ENCODE data around the gene ERMARD.

The ERMARD gene

GRCh38 chr6:169789944-169790927, 38.8 kb downstream of the ERMARD start:
- POLR2A ChIA-PET = interaction anchor here (0.6 to 1.8 kb wide), 5 partner anchors 11 to 833 kb away, joined by 3 to 6 read pairs (median 3); no protein-coding TSS in a partner anchor

GRCh38 chr6:169791721-169792131, 40.3 kb downstream of the ERMARD start:
- TF ChIP-seq ELF4 (IDR thresholded peaks at IDR 0.05) (no peak), HDGF (IDR thresholded peaks at IDR 0.05; ENCODE audit: borderline replicate concordance) (no peak), FOXM1 (IDR thresholded peaks at IDR 0.05; ENCODE audit: borderline replicate concordance) (no peak), FOXA1 (IDR thresholded peaks at IDR 0.05) (no peak), CTBP1 (IDR thresholded peaks at IDR 0.05; ENCODE audit: borderline replicate concordance) (no peak)
- ChIA-PET CTCF (no interaction called here), POLR2A (interaction anchor here (2.9 kb wide), 1 partner anchor 13 kb away, joined by 16 read pairs; no protein-coding TSS in a partner anchor)
- DNase-seq (ENCODE audit: extremely low spot score) = peak; percentile 53

More at GRCh38 chr6:169789944-169790927, 38.8 kb downstream of the ERMARD start:
- TF ChIP-seq PKNOX1 (IDR thresholded peaks at IDR 0.05) (peak; percentile 36), SP1 (IDR thresholded peaks at IDR 0.05) (no peak), BHLHE40 (IDR thresholded peaks at IDR 0.05; ENCODE audit: borderline replicate concordance) (no peak), TARDBP (IDR thresholded peaks at IDR 0.05) (no peak), FOXK2 (IDR thresholded peaks at IDR 0.05) (no peak), FOXA1 (IDR thresholded peaks at IDR 0.05) (no peak), SUZ12 (IDR thresholded peaks at IDR 0.05) (no peak), HDGF (IDR thresholded peaks at IDR 0.05; ENCODE audit: borderline replicate concordance) (no peak), NFRKB (IDR thresholded peaks at IDR 0.05) (no peak), ELF4 (IDR thresholded peaks at IDR 0.05) (no peak), L3MBTL2 (conservative IDR thresholded peaks at IDR 0.05) (peak; percentile 88), ARNT (IDR thresholded peaks at IDR 0.05) (no peak), CTBP1 (IDR thresholded peaks at IDR 0.05; ENCODE audit: borderline replicate concordance) (peak; percentile 51; the same call in 1 of the 2 replicates), ZNF384 (IDR thresholded peaks at IDR 0.05) (no peak), LEF1 (IDR thresholded peaks at IDR 0.05; ENCODE audit: borderline replicate concordance) (no peak), FOXM1 (IDR thresholded peaks at IDR 0.05; ENCODE audit: borderline replicate concordance) (no peak)
- CTCF ChIA-PET = interaction anchor here (0.6 to 2.1 kb wide), 11 partner anchors 9 to 742 kb away, joined by 3 to 16 read pairs (median 4); partner anchors contain the start of genes DYNLT2 and ERMARD
- DNase-seq (ENCODE audit: extremely low spot score) = peak; percentile 94

GRCh38 chr6:169792306-169793015, 41.0 kb downstream of the ERMARD start:
- DNase-seq (ENCODE audit: extremely low spot score) = no peak
- CTCF ChIA-PET = no interaction called here
- TF ChIP-seq BHLHE40 (IDR thresholded peaks at IDR 0.05; ENCODE audit: borderline replicate concordance) (no peak), ARNT (IDR thresholded peaks at IDR 0.05) (no peak), ELF4 (IDR thresholded peaks at IDR 0.05) (no peak), PKNOX1 (IDR thresholded peaks at IDR 0.05) (no peak), TARDBP (IDR thresholded peaks at IDR 0.05) (no peak), FOXA1 (IDR thresholded peaks at IDR 0.05) (no peak), FOXK2 (IDR thresholded peaks at IDR 0.05) (no peak), NFRKB (IDR thresholded peaks at IDR 0.05) (no peak), LEF1 (IDR thresholded peaks at IDR 0.05; ENCODE audit: borderline replicate concordance) (no peak), ZNF384 (IDR thresholded peaks at IDR 0.05) (no peak), HDGF (IDR thresholded peaks at IDR 0.05; ENCODE audit: borderline replicate concordance) (no peak), CTBP1 (IDR thresholded peaks at IDR 0.05; ENCODE audit: borderline replicate concordance) (no peak), L3MBTL2 (conservative IDR thresholded peaks at IDR 0.05) (no peak)
- POLR2A ChIA-PET = interaction anchor here (2.9 kb wide), 1 partner anchor 13 kb away, joined by 16 read pairs; no protein-coding TSS in a partner anchor

GRCh38 chr6:169793408-169793807, 42.0 kb downstream of the ERMARD start:
- ChIA-PET POLR2A (interaction anchor here (2.9 kb wide), 1 partner anchor 12 kb away, joined by 16 read pairs; no protein-coding TSS in a partner anchor), CTCF (interaction anchor here (2.0 kb wide), 1 partner anchor 11 kb away, joined by 5 read pairs; no protein-coding TSS in a partner anchor)
- DNase-seq (ENCODE audit: extremely low spot score) = no peak
- TF ChIP-seq FOXA1 (IDR thresholded peaks at IDR 0.05) = no peak

GRCh38 chr6:169794317-169795055, 43.1 kb downstream of the ERMARD start:
- DNase-seq (ENCODE audit: extremely low spot score) = no peak

More at GRCh38 chr6:169794317-169795055, 43.1 kb downstream of the ERMARD start:
- ChIA-PET CTCF (interaction anchor here (0.6 to 2.0 kb wide), 2 partner anchors 9 to 755 kb away, joined by 3 to 5 read pairs; no protein-coding TSS in a partner anchor), POLR2A (interaction anchor here (2.9 kb wide), 1 partner anchor 11 kb away, joined by 16 read pairs; no protein-coding TSS in a partner anchor)
- TF ChIP-seq L3MBTL2 (conservative IDR thresholded peaks at IDR 0.05) (no peak), NFRKB (IDR thresholded peaks at IDR 0.05) (no peak), CTBP1 (IDR thresholded peaks at IDR 0.05; ENCODE audit: borderline replicate concordance) (no peak), ARNT (IDR thresholded peaks at IDR 0.05) (no peak), BHLHE40 (IDR thresholded peaks at IDR 0.05; ENCODE audit: borderline replicate concordance) (no peak), HDGF (IDR thresholded peaks at IDR 0.05; ENCODE audit: borderline replicate concordance) (no peak), TARDBP (IDR thresholded peaks at IDR 0.05) (no peak), ELF4 (IDR thresholded peaks at IDR 0.05) (no peak), ZNF384 (IDR thresholded peaks at IDR 0.05) (no peak), SP1 (IDR thresholded peaks at IDR 0.05) (no peak), LEF1 (IDR thresholded peaks at IDR 0.05; ENCODE audit: borderline replicate concordance) (no peak), PKNOX1 (IDR thresholded peaks at IDR 0.05) (no peak), FOXM1 (IDR thresholded peaks at IDR 0.05; ENCODE audit: borderline replicate concordance) (no peak), SUZ12 (IDR thresholded peaks at IDR 0.05) (no peak), FOXA1 (IDR thresholded peaks at IDR 0.05) (no peak), FOXK2 (IDR thresholded peaks at IDR 0.05) (no peak)
